ENCODE measurements around the gene CDH20.

- TF ChIP-seq POLR2A (IDR thresholded peaks at IDR 0.05; ENCODE audit: low read length): no peak
- no peak for TF ChIP-seq GATA1 (IDR thresholded peaks at IDR 0.05; ENCODE audit: low read depth, low read length)
Observed at GRCh38 chr18:61496374-61496773, 163.1 kb downstream of the CDH20 start.
